Right cardiac atrium (tissue), 5 donors: Measurements from ENCODE around the gene ADAMTS2. TPM values are rescaled to one million over a fixed set of nuclear protein-coding genes. Genes with fewer than 3 reads are reported as not detected.

Experiments
- ATAC-seq, 2 donors: fragments of 200-7000 bp; cut with Tn5 transposase; one replicate each; pipeline versions ENCODE4 v1.8.0 to v1.9.1; 2020; ENCODE audit warnings: moderate library complexity in 2 of 2, mild to moderate bottlenecking in 1 of 2
- DNase-seq, 3 donors: peaks; one replicate each; pipeline ENCODE4 v3.0.0-alpha.2; 2020
- H3K27ac ChIP-seq: one replicate; pipeline ENCODE4 v1.5.1; 2013; ENCODE audit warnings: mild to moderate bottlenecking, low read length, control low read depth, moderate library complexity
- H3K27me3 ChIP-seq: one replicate; pipeline ENCODE4 v1.6.1; 2013; ENCODE audit not compliant: control insufficient read depth, insufficient read depth
- H3K4me1 ChIP-seq: one replicate; pipeline ENCODE4 v1.6.1; 2013; ENCODE audit warnings: low read length; ENCODE audit not compliant: control insufficient read depth, insufficient read depth
- H3K4me3 ChIP-seq: one replicate; pipeline ENCODE4 v1.5.1; 2013; ENCODE audit warnings: low read length, control low read depth
- H3K9me3 ChIP-seq: one replicate; pipeline ENCODE4 v1.6.1; 2013; ENCODE audit warnings: low read length; ENCODE audit not compliant: control insufficient read depth
- WGBS: extraction: QIAGEN DNeasy Blood & Tissue Kit; methylation state at CpG from one replicate; pipeline ENCODE4 v1.1.7; 2013; 5-methylcytosine and 5-hydroxymethylcytosine counted together
- intact Hi-C, 4 donors: fragments of 100-400 bp; cut with DNase I; formaldehyde crosslinking; loops; one replicate each; pipeline versions ENCODE4 v1.11.0 to v1.14.0; 2022 to 2023
- polyA plus RNA-seq: library from polyadenylated mRNA; stranded (reverse); fragments of 200-250 nt; gene quantifications from one replicate; pipeline ENCODE4 v1.2.3, GENCODE V29; 2013
- total RNA-seq, 4 donors: library from RNA; stranded (reverse); fragmentation: NEBNext Ultra II Directional; extraction: Animal tissue kit (Norgen Biotek cat#: 25700); gene quantifications; one replicate each; pipeline ENCODE4 v1.2.1, GENCODE V29; 2021
- donor health status: healthy with polysubstance abuse.
- donor health status: DM: no; HTN: yes; CAD: no.
- donor health status: DM: no; HTN: no; CAD: no.
- donor health status: DM: no; HTN: yes; CAD: no; lungs with severe emphysema.
- donor health status: DM: yes; HTN: yes; CAD: no.

ADAMTS2 gene
- total and polyA plus RNA-seq, 5 donors: 7.0 to 23.2 (median 14.7) TPM

GRCh38 chr5:179229331-179229831 is 115.9 kb downstream of the ADAMTS2 start:
- ATAC-seq (no peak), DNase-seq (peak in 1 of 3 donors; percentile 7)
- no peak overlapping the region for H3K27ac ChIP-seq
- H3K9me3 ChIP-seq: no peaks in the 10 kb centered on the region
- 85% methylated on average over 16 of the region's 20 CpGs for WGBS
- no peak overlapping the region for H3K4me3 ChIP-seq
- H3K27me3 ChIP-seq: no peaks in the 10 kb centered on the region
- intact Hi-C loops: no loop called here
- H3K4me1 ChIP-seq: no peaks in the 10 kb centered on the region

GRCh38 chr5:179228341-179229121 is 116.7 kb downstream of the ADAMTS2 start:
- peak in 2 of 3 donors; percentile 29 to 39 for DNase-seq
- Histone ChIP-seq H3K4me1 (no peaks in the 10 kb centered on the region), H3K9me3 (no peaks in the 10 kb centered on the region), H3K27ac (no peak overlapping the region), H3K4me3 (no peak overlapping the region), H3K27me3 (no peaks in the 10 kb centered on the region)
- intact Hi-C loops: no loop called here
- ATAC-seq: no peak
- 85% methylated on average over 20 of the region's 20 CpGs for WGBS

- DNase-seq (peak; percentile 28 to 75 (median 66)), ATAC-seq (peak; percentile 59 to 62)
- intact Hi-C loops: no loop called here
- Histone ChIP-seq H3K9me3 (no peaks in the 10 kb centered on the region), H3K27ac (no peak overlapping the region), H3K4me3 (no peak overlapping the region), H3K27me3 (no peaks in the 10 kb centered on the region), H3K4me1 (no peaks in the 10 kb centered on the region)
- WGBS: 61% methylated on average over 17 of the region's 17 CpGs
These were observed 117.5 kb downstream of the ADAMTS2 start for GRCh38 chr5:179227580-179228311.

- no peaks in the 10 kb centered on the region for H3K4me1 ChIP-seq
- intact Hi-C loops: no loop called here
- peak in 2 of 3 donors; percentile 36 to 52 for DNase-seq
- whole genome bisulfite sequencing: 47% methylated on average over 4 of the region's 4 CpGs
- H3K27me3 ChIP-seq: no peaks in the 10 kb centered on the region
- H3K9me3 ChIP-seq: no peaks in the 10 kb centered on the region
- H3K4me3 ChIP-seq: no peak overlapping the region
- H3K27ac ChIP-seq: no peak overlapping the region
- ATAC-seq: peak in 1 of 2 donors; percentile 17
These were observed 118.1 kb downstream of the ADAMTS2 start for GRCh38 chr5:179227229-179227579.

- intact Hi-C loops: no loop called here
- DNase-seq: peak in 1 of 3 donors; percentile 3
- H3K4me1 ChIP-seq: no peaks in the 10 kb centered on the region
- H3K4me3 ChIP-seq: no peak overlapping the region
- no peak for ATAC-seq
- no peak overlapping the region for H3K27ac ChIP-seq
- H3K9me3 ChIP-seq: no peaks in the 10 kb centered on the region
- H3K27me3 ChIP-seq: no peaks in the 10 kb centered on the region
- WGBS: 52% methylated on average over 8 of the region's 8 CpGs
These were observed 118.6 kb downstream of the ADAMTS2 start for GRCh38 chr5:179226696-179227095.

DNA sequence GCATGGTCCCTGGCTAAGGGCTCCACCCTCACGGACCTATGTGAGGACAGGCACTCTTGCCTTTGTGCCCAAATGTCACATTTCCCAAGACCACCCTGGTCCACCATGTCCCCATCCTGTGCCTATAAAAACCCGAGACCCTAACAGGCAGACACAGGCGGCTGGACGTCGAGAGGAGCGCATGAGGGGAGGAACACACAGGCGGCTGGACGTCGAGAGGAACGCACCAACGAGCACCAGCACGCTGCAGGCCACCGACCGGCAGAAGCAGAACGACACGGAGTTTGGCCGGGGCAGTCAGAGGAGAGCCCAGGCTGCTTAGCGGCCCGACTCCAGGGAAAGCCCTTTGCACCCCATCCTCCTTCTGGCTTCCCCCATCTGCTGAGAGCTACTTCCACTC is 119.9 kb downstream of the ADAMTS2 start:
- Histone ChIP-seq H3K9me3 (no peaks in the 10 kb centered on the region), H3K4me3 (no peak overlapping the region), H3K4me1 (no peaks in the 10 kb centered on the region), H3K27ac (no peak overlapping the region), H3K27me3 (no peaks in the 10 kb centered on the region)
- DNase-seq: peak in 1 of 3 donors; percentile 2
- 95% methylated on average over 19 of the region's 19 CpGs for WGBS
- intact Hi-C loops: no loop called here
- ATAC-seq: no peak

DNA sequence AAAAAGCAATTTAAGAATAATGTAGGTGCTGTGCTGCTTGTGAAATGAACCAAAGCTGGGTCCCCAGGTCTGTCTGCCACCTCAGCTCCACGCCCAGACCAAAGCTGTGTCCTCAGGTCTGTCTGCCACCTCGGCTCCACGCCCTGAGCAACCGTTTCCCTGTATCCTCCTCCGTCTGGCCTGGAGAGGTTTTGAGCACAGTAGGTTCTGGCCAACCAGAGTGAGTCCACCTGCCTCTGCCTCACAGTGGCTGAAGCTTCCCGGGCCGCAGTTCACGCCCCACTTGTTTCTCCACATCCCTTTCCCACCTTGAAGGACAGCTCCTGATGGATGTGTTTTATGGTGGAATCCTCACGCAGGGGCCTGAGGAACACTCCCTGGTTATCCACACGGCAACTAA is 120.5 kb downstream of the ADAMTS2 start:
- ATAC-seq: no peak
- intact Hi-C loops: no loop called here

GRCh38 chr5:179223961-179224360 is 121.3 kb downstream of the ADAMTS2 start:
- ATAC-seq (no peak), DNase-seq (peak in 1 of 3 donors; percentile 26)
- Histone ChIP-seq H3K9me3 (no peaks in the 10 kb centered on the region), H3K4me1 (no peaks in the 10 kb centered on the region), H3K4me3 (no peak overlapping the region), H3K27ac (no peak overlapping the region), H3K27me3 (no peaks in the 10 kb centered on the region)
- intact Hi-C loops: no loop called here
- WGBS: 97% methylated on average over 25 of the region's 25 CpGs

More for the DNA sequence above, 120.5 kb downstream of the ADAMTS2 start:
- Histone ChIP-seq H3K9me3 (no peaks in the 10 kb centered on the region), H3K27me3 (no peaks in the 10 kb centered on the region), H3K27ac (no peak overlapping the region), H3K4me3 (no peak overlapping the region), H3K4me1 (no peaks in the 10 kb centered on the region)
- 94% methylated on average over 10 of the region's 10 CpGs for WGBS
- peak in 1 of 3 donors; percentile 16 for DNase-seq

GRCh38 chr5:179223528-179223927 is 121.7 kb downstream of the ADAMTS2 start:
- H3K4me3 ChIP-seq: no peak overlapping the region
- ATAC-seq (no peak), DNase-seq (no peak)
- no peaks in the 10 kb centered on the region for H3K9me3 ChIP-seq
- 86% methylated on average over 14 of the region's 14 CpGs for WGBS
- H3K27me3 ChIP-seq: no peaks in the 10 kb centered on the region
- H3K27ac ChIP-seq: no peak overlapping the region
- H3K4me1 ChIP-seq: no peaks in the 10 kb centered on the region
- intact Hi-C loops: no loop called here

DNA sequence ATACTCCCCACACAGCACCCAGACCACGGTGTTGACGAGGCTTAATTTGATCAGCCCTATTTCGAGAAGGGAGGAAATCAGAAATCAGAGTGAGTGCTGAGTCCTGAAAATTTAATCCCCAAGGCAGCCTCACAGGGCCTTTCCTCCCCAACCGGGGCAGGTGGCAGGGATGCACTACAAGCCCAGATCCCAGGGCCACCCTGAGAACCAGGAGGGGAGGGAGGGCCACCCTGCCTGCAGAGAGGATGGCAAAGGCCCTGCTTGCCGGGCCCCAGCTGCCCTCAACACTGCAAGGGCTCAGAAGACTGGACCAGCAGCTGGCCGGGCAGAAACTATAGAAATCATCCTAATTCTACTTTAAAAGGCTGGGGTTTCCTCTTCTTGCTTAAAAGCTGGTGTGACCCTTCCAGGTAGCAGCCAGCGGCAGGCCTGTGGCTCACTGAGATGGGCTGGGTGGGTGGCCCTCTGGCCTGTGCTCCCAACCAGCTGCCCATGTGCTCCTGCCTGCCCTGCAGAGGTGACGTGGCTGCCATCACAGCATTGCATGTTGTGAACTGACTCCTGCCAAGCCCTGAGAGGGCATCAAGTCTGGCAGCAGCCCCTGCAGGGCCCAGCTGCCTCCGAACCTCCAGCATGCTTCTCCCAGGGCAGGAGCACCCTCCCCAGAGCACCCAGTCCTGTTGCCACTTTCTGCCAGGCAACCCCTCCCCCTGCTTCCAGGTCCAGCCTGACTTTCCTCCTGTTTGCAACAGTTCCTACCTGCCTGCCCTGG is 122.8 kb downstream of the ADAMTS2 start:
- intact Hi-C loops: no loop called here
- Histone ChIP-seq H3K4me1 (no peaks in the 10 kb centered on the region), H3K27ac (no peak overlapping the region), H3K27me3 (no peaks in the 10 kb centered on the region), H3K4me3 (no peak overlapping the region), H3K9me3 (no peaks in the 10 kb centered on the region)
- ATAC-seq (no peak), DNase-seq (peak in 1 of 3 donors; percentile 27)
- WGBS: 76% methylated on average over 9 of the region's 9 CpGs

GRCh38 chr5:179221877-179222220 is 123.4 kb downstream of the ADAMTS2 start:
- H3K9me3 ChIP-seq: no peaks in the 10 kb centered on the region
- DNase-seq (peak in 1 of 3 donors; percentile 8), ATAC-seq (no peak)
- intact Hi-C loops: no loop called here
- H3K4me1 ChIP-seq: no peaks in the 10 kb centered on the region
- H3K27me3 ChIP-seq: no peaks in the 10 kb centered on the region
- no peak overlapping the region for H3K27ac ChIP-seq
- WGBS: 65% methylated on average over 6 of the region's 6 CpGs
- no peak overlapping the region for H3K4me3 ChIP-seq
